Measurements from ENCODE around the gene KDM3A.
A peak's percentile ranks its signal among the peaks of the same experiment; 100 is the strongest.

Gene KDM3A

GRCh38 chr2:86436328-86436727 lies 4.8 kb upstream of the KDM3A start:
- DNase-seq: no peak

GRCh38 chr2:86439879-86440630 lies 1.1 kb upstream of the KDM3A start:
- DNase-seq: peak in 1 of 2 experiments; percentile 16

DNA sequence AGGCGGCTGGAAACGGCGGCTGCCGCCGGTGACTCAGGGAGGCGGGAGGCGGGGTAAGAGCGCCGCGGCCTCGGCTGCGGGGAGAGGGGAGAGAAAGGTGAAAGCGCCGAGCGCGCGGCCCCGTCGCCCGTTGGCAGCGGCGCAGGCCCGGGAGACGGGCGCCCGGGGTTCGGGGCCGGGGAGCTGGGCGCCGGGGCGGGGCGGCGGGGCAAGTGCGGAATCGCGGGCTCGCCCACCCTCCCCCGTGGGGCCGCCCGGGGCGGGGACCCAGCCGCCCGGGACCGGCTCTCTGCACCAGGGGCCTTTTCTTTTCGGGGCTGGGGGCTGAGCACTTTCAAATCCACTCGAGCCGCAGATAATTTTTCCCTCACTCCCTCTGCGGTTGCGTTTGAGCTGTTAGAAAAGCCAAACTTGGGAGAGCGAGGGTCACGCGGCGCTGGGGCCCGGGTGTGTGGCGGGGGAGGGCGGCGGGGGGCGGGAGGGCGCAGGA lies 266 bp downstream of the KDM3A start:
- DNase-seq: no peak

DNA sequence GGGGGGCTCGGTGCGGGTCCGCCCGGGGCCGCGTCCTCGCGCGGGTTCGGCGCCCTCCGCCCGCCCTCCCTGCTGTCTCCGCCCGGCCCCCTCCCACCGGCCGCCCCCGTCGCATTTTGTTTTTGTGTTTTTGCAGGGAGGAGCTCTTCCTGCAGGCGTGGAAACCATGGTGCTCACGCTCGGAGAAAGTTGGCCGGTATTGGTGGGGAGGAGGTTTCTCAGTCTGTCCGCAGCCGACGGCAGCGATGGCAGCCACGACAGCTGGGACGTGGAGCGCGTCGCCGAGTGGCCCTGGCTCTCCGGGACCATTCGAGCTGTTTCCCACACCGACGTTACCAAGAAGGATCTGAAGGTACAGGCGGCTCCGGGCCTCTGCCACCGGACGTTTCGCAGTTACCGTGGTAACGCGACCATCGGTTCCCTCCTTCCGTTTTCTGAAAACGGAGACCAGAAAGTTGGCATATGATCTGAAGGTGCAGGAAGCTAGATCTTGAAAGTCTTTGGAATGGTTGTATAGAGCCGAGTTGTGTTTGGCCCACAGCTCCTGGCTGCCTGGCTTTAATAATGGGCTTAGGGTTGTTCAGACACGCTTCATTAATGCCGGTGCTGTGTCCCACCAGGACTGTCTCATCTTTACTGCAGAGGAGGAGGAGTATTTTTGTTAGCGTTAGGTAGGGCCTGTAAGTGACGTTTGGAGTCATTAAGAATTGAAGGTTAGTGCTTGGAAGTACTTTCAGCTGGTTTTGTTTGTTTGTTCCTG lies 891 bp downstream of the KDM3A start:
- peak; percentile 63 to 70 for DNase-seq

DNA sequence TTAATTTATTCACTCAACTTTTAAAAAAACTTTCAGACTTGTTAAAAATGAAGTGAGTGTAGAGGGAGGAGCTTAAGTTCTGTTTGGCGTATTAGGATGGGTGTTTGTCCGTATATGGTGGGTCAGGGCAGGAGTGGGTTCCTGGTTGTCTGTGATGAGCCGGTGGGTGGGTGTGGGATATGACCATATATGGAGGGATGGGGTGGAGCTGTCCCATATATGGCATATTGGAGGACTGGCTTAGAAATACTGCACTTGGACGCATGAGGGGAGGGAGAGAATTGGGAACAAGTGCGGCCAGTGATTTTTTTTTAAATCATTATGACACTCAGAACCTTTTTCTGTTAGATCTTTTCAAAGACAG lies 1.5 kb downstream of the KDM3A start:
- peak; percentile 91 to 93 for DNase-seq

GRCh38 chr2:86443631-86444350 lies 2.6 kb downstream of the KDM3A start:
- DNase-seq: no peak

- DNase-seq: no peak
Observed at GRCh38 chr2:86445436-86445835, 4.3 kb downstream of the KDM3A start.

- DNase-seq: no peak
Observed at GRCh38 chr2:86446060-86446459, 4.9 kb downstream of the KDM3A start.

DNA sequence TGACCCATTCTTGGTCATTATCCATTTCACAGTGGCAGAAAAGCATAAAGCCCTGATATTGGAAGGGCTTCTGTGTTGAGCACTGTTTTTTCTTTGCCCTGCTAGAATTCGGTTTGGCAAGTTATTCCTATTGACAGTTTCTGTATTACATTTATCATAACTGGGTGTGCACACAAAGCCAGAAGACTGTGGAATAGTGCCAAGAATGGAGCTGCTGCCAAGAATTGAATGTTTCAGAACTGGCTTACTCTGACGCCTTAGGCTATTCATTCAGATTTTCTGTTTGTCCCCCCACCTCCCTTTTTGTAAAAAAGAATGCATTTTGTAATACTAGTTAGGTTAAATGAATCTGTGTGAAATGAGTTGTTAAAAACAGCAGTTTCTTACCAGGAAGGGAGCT lies 12.7 kb downstream of the KDM3A start:
- no peak for DNase-seq

DNA sequence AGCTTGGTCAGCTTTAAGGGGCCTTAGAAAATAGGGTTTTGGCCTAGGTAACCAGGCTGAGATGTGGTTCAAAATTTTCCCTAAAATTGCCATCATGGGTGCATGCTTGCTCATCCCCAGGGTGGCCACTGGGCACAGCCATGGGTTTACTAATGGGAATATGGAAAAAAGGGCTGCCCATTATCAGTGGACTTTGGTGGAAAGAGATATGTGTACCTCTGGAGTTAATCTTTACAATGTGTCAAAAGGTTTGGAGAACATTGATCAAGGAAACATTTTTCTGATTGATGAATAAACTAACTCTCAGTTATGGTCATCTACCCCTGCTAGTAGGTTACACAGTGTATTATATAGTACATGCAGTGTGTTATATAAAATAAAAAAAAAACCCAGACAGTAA lies 13.1 kb downstream of the KDM3A start:
- no peak for DNase-seq

DNA sequence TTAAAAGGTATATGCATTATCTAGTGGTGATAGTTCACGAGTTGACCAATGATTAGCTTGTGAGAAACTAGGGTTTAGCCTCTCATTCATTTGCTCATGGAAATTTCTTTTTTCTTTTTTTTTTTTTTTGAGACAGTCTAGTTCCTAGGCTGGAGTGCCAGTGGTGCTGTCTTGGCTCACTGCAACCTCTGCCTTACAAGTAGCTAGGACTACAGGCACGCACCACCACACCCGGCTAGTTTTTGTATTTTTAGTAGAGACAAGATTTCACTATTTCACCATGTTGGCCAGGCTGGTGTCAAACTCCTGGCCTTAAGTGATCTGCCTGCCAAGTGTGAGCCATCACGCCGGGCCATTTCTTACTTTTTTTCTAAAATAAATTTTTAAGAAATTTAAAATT lies 14.0 kb downstream of the KDM3A start:
- DNase-seq: no peak

DNA sequence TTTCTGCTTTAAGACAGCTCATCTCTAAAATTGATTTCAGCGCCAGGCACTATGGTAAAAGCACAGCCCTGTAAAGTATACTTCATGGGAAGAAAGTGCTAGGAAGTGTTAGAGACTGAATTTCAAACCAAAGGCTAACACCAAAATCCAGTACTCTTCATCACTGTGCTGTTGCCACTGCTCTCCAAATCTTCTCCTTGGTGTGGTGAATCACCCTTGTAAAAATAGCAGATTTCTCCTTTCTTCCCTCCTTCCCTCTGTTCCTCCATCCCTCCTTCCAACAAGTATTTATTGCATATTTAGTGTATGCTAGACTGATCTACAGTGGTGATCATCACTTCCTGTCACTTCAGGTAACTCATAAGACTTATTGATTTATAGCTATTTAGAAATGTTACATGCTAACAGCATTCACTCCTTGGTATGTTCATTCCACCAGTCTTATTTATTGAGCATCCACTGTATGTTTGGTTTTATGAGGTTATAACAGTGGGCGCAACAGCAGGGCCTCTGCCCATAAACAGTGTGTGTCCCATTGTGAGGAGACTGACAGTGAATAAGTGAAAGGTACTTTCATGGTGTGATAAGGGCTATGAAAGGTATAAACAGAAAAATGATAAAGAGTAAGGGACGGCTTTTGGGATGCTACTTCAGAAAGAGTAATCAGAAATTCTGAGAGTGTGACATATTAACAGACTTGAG lies 20.0 kb downstream of the KDM3A start:
- no peak for DNase-seq

- peak in 1 of 2 experiments; percentile 2 for DNase-seq
Observed at GRCh38 chr2:86464652-86465051, 23.5 kb downstream of the KDM3A start.

DNA sequence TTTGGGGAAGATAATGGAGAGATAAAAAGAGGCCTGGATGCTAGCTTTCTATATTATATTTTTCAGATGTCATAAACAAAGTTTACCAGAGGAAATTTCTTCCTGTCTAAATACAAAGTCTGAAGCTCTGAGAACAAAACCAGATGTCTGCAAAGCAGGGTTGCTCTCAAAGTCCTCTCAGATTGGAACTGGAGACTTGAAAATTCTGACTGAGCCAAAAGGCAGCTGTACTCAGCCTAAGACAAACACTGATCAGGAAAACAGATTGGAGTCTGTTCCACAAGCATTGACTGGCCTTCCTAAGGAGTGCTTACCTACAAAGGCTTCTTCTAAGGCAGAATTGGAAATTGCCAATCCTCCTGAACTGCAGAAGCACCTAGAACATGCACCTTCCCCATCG lies 25.1 kb downstream of the KDM3A start:
- DNase-seq: no peak

- DNase-seq: no peak
Observed at GRCh38 chr2:86468162-86469033, 27.2 kb downstream of the KDM3A start.

DNA sequence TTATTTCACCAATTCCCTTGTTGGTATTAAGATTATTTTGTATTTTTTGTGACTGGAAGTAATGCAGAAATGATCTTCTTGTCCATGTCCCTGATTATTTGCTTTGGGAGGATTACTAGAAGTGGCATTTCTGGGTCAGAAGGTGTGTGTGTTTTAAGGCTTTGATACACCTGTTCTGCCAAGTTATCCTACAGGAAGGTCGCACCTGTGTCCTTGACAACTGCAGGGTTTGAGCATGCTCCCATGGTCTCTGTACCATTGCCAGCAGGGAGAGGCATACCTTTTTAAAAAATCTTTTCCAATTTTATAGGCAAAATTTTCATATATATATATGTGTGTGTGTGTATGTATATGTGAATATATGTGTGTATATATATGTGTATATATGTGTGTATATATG lies 29.7 kb downstream of the KDM3A start:
- no peak for DNase-seq

DNA sequence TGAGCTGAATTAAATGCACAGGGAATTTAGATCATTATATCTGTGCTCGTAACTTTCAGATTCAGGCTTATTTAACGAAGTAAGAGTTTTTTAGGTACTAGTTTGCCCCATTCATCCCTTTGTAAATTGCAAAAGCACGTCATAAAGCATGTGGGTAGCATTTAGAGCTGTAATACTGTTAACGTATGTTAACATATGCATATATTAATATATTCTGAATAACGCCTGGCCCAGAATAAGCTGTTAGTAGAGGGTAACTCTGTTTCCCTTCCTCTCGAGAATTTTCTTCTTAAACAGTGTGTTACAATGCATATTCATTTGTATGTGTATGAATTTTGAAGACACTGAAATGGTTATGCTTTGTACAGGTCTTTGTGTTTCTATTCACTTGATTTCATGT lies 30.5 kb downstream of the KDM3A start:
- DNase-seq: no peak

- DNase-seq: no peak
Observed at GRCh38 chr2:86476092-86476491, 34.9 kb downstream of the KDM3A start.

GRCh38 chr2:86476918-86477317 lies 35.7 kb downstream of the KDM3A start:
- no peak for DNase-seq

DNA sequence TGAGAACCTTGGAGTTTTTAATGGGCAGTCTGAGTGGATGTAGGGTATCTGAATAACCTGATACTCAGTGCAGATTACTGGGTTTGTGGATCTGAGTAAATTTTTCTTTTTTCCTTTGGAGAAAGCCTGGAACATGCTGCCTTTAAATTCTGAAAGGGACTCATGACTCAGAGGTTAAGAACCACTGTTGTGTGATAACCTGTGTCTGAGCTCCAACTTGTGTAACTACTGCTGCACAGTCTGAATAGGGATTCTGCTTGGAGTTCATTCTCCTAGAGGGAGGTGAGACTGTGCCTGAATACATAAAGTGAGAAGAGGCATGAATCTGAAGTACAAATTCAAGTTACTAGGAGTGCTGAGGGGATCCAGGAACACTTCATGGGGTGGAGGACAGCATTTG lies 36.2 kb downstream of the KDM3A start:
- no peak for DNase-seq

DNA sequence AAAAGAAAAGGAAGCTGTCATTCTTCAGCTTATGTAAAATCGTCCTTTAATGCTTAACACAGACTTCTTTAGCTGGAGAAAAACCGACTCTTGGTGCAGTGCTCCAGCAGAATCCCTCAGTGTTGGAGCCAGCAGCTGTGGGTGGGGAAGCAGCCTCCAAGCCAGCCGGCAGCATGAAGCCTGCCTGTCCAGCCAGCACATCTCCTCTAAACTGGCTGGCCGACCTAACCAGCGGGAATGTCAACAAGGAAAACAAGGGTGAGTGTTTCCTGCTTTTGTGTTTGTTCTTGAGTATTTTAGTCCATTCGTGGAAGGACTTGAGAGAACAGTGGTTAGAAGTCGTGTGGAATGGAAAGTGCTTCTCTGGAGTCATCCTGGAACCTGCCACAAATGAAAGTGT lies 38.9 kb downstream of the KDM3A start:
- no peak for DNase-seq

GRCh38 chr2:86482034-86482433 lies 40.9 kb downstream of the KDM3A start:
- no peak for DNase-seq

Measured in Kasumi-1 (cell line).